HEK293 (cell line): ENCODE data around the gene NR0B2.

Experiments
- FEZF1 ChIP-seq: fragments of 450-650 bp; formaldehyde crosslinking; IDR thresholded peaks from 2 replicates; pipeline ENCODE4 v1.5.1; 2016; ENCODE audit warnings: missing biosample characterization, missing genetic modification characterization
- GLIS1 ChIP-seq: fragments of 450-650 bp; formaldehyde crosslinking; IDR thresholded peaks from 2 replicates; pipeline ENCODE4 v1.5.1; 2016; ENCODE audit warnings: missing biosample characterization, missing genetic modification characterization
- GLIS2 ChIP-seq: fragments of 450-650 bp; formaldehyde crosslinking; IDR thresholded peaks from 2 replicates; pipeline ENCODE4 v1.5.1; 2016; ENCODE audit warnings: missing biosample characterization, missing genetic modification characterization
- HOXA7 ChIP-seq: sonication (generic); formaldehyde crosslinking; IDR thresholded peaks from 2 replicates; pipeline ENCODE4 v1.8.1; 2022; ENCODE audit warnings: missing genetic modification reagents, borderline replicate concordance
- KLF16 ChIP-seq: fragments of 450-650 bp; formaldehyde crosslinking; IDR thresholded peaks from 2 replicates; pipeline ENCODE4 v1.5.1; 2017; ENCODE audit warnings: missing biosample characterization, missing genetic modification characterization
- MEIS1 ChIP-seq: sonication (generic); formaldehyde crosslinking; IDR thresholded peaks from 2 replicates; pipeline ENCODE4 v1.8.1; 2022; ENCODE audit warnings: missing genetic modification reagents, mild to moderate bottlenecking, borderline replicate concordance
- SP2 ChIP-seq: fragments of 450-650 bp; formaldehyde crosslinking; IDR thresholded peaks from 2 replicates; pipeline ENCODE4 v1.5.1; 2016; ENCODE audit warnings: missing biosample characterization, missing genetic modification characterization
- TRIM28 ChIP-seq: IDR thresholded peaks from 2 replicates; pipeline ENCODE4 v1.6.1; 2011; ENCODE audit warnings: low read length, control low read depth, borderline replicate concordance
- YY2 ChIP-seq: fragments of 450-650 bp; formaldehyde crosslinking; IDR thresholded peaks from 2 replicates; pipeline ENCODE4 v1.5.1; 2016; ENCODE audit warnings: missing biosample characterization, missing genetic modification characterization
- ZBTB20 ChIP-seq: fragments of 450-650 bp; formaldehyde crosslinking; IDR thresholded peaks from 2 replicates; pipeline ENCODE4 v1.5.1; 2016; ENCODE audit warnings: missing biosample characterization, missing genetic modification characterization
- ZBTB48 ChIP-seq: fragments of 450-650 bp; formaldehyde crosslinking; IDR thresholded peaks from 2 replicates; pipeline ENCODE4 v1.5.1; 2016; ENCODE audit warnings: missing biosample characterization, missing genetic modification characterization
- ZBTB8A ChIP-seq: fragments of 450-650 bp; formaldehyde crosslinking; IDR thresholded peaks from 2 replicates; pipeline ENCODE4 v1.5.1; 2016; ENCODE audit warnings: missing biosample characterization, missing genetic modification characterization
- ZIC2 ChIP-seq: fragments of 450-650 bp; formaldehyde crosslinking; IDR thresholded peaks from 2 replicates; pipeline ENCODE4 v1.5.1; 2016; ENCODE audit warnings: missing biosample characterization, missing genetic modification characterization
- ZNF140 ChIP-seq: fragments of 450-650 bp; formaldehyde crosslinking; IDR thresholded peaks from 2 replicates; pipeline ENCODE4 v1.5.1; 2016; ENCODE audit warnings: missing biosample characterization, missing genetic modification characterization
- ZNF169 ChIP-seq: fragments of 450-650 bp; formaldehyde crosslinking; IDR thresholded peaks from 2 replicates; pipeline ENCODE4 v1.5.1; 2016; ENCODE audit warnings: missing biosample characterization, missing genetic modification characterization
- ZNF202 ChIP-seq: fragments of 450-650 bp; formaldehyde crosslinking; IDR thresholded peaks from 2 replicates; pipeline ENCODE4 v1.5.1; 2016; ENCODE audit warnings: missing biosample characterization, missing genetic modification characterization, borderline replicate concordance
- ZNF366 ChIP-seq: fragments of 450-650 bp; formaldehyde crosslinking; conservative IDR thresholded peaks from 2 replicates; pipeline ENCODE4 v1.5.1; 2016; ENCODE audit warnings: missing biosample characterization, missing genetic modification characterization
- ZNF404 ChIP-seq: fragments of 450-650 bp; formaldehyde crosslinking; IDR thresholded peaks from 2 replicates; pipeline ENCODE4 v1.5.1; 2017; ENCODE audit warnings: missing biosample characterization, missing genetic modification characterization
- ZNF473 ChIP-seq: fragments of 450-650 bp; formaldehyde crosslinking; IDR thresholded peaks from 2 replicates; pipeline ENCODE4 v1.5.1; 2017; ENCODE audit warnings: missing biosample characterization, missing genetic modification characterization
- ZNF514 ChIP-seq: fragments of 450-650 bp; formaldehyde crosslinking; IDR thresholded peaks from 2 replicates; pipeline ENCODE4 v1.5.1; 2016; ENCODE audit warnings: missing biosample characterization, missing genetic modification characterization
- ZNF548 ChIP-seq: fragments of 450-650 bp; formaldehyde crosslinking; IDR thresholded peaks from 2 replicates; pipeline ENCODE4 v1.5.1; 2016; ENCODE audit warnings: missing biosample characterization, missing genetic modification characterization
- ZNF549 ChIP-seq: fragments of 450-650 bp; IDR thresholded peaks from 2 replicates; pipeline ENCODE4 v1.5.1; 2018; ENCODE audit warnings: missing biosample characterization, missing genetic modification characterization, mild to moderate bottlenecking, inconsistent platforms, moderate library complexity
- ZNF629 ChIP-seq: fragments of 450-650 bp; formaldehyde crosslinking; IDR thresholded peaks from 2 replicates; pipeline ENCODE4 v1.5.1; 2017; ENCODE audit warnings: missing biosample characterization, missing genetic modification characterization
- ZNF670 ChIP-seq: fragments of 450-650 bp; formaldehyde crosslinking; IDR thresholded peaks from 2 replicates; pipeline ENCODE4 v1.5.1; 2016; ENCODE audit warnings: missing biosample characterization, missing genetic modification characterization, low read depth
- ZNF677 ChIP-seq: fragments of 450-650 bp; IDR thresholded peaks from 2 replicates; pipeline ENCODE4 v1.5.0; 2018; ENCODE audit warnings: missing biosample characterization, mild to moderate bottlenecking, missing genetic modification characterization, moderate library complexity
- ZNF76 ChIP-seq: fragments of 450-650 bp; formaldehyde crosslinking; IDR thresholded peaks from 2 replicates; pipeline ENCODE4; 2016; ENCODE audit warnings: low read depth, missing biosample characterization, missing genetic modification characterization, borderline replicate concordance
- ZNF792 ChIP-seq: fragments of 450-650 bp; formaldehyde crosslinking; IDR thresholded peaks from 2 replicates; pipeline ENCODE4 v1.5.1; 2016; ENCODE audit warnings: missing biosample characterization, missing genetic modification characterization
- TF ChIP-seq, protein P1 (sequence below): fragments of 450-650 bp; formaldehyde crosslinking; IDR thresholded peaks from 2 replicates; pipeline ENCODE4 v1.5.1; 2016; ENCODE audit warnings: missing biosample characterization, missing genetic modification characterization, borderline replicate concordance
- TF ChIP-seq, protein P2 (sequence below): fragments of 450-650 bp; formaldehyde crosslinking; IDR thresholded peaks from 2 replicates; pipeline ENCODE4 v1.5.1; 2016; ENCODE audit warnings: missing biosample characterization, missing genetic modification characterization
- TF ChIP-seq, protein P3 (sequence below): fragments of 450-650 bp; formaldehyde crosslinking; IDR thresholded peaks from 2 replicates; pipeline ENCODE4 v1.5.1; 2016; ENCODE audit warnings: missing biosample characterization, missing genetic modification characterization
- TF ChIP-seq, protein P4 (sequence below): fragments of 450-650 bp; formaldehyde crosslinking; IDR thresholded peaks from 2 replicates; pipeline ENCODE4 v1.5.1; 2016; ENCODE audit warnings: missing biosample characterization, missing genetic modification characterization

Gene NR0B2

DNA sequence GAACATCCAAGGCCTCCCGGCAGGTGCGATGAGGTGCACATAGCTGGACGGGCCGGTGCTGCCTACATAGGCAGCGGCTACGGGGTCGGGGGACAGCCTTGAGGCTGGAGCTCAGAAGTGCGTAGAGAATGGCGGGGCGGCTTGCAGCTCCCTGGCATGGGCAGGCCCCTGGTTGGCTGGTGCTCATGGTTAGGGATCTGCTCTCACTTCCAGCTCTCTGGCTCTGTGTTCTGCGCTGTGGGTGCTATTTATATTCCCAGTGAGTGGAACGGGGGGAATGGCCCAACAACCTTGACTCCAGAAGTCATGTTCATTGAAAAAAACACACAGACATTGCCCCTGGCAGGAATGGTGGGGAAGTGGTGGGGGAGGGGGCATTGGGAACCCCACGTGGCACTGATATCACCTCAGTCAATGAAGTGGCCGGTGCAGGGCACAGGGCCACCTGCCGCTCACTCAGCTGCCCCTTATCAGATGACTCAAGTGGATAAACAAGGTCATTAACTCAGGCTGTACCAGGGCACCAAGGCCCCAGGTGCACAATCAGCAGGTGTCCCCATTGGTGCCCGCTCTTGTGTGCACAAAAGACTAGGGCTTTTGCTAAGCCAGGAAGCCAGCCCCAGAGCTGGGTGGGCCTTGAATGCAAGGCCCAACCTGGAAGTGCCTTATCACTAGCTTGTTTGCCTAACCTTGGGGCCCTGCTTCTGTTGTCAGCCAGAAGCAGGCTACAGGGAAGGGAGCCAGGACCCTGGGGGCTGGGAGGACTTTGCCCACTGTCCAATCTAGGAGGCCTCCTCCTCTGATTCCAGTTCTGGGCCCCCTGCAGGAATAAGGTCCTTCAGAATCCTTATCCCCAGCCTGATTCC is at the start of gene NR0B2 (continued):
- TF ChIP-seq, protein P1, sequence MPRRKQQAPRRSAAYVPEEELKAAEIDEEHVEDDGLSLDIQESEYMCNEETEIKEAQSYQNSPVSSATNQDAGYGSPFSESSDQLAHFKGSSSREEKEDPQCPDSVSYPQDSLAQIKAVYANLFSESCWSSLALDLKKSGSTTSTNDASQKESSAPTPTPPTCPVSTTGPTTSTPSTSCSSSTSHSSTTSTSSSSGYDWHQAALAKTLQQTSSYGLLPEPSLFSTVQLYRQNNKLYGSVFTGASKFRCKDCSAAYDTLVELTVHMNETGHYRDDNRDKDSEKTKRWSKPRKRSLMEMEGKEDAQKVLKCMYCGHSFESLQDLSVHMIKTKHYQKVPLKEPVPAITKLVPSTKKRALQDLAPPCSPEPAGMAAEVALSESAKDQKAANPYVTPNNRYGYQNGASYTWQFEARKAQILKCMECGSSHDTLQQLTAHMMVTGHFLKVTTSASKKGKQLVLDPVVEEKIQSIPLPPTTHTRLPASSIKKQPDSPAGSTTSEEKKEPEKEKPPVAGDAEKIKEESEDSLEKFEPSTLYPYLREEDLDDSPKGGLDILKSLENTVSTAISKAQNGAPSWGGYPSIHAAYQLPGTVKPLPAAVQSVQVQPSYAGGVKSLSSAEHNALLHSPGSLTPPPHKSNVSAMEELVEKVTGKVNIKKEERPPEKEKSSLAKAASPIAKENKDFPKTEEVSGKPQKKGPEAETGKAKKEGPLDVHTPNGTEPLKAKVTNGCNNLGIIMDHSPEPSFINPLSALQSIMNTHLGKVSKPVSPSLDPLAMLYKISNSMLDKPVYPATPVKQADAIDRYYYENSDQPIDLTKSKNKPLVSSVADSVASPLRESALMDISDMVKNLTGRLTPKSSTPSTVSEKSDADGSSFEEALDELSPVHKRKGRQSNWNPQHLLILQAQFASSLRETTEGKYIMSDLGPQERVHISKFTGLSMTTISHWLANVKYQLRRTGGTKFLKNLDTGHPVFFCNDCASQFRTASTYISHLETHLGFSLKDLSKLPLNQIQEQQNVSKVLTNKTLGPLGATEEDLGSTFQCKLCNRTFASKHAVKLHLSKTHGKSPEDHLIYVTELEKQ, result no peak
- peak; percentile 97 for TF ChIP-seq ZIC2 (tag by site-specific recombination)
- TF ChIP-seq YY2 (tag by site-specific recombination), result no peak
- no peak for TF ChIP-seq MEIS1 (CRISPR knock-in tag)
- TF ChIP-seq GLIS1, result 0 out of 2 replicates have a peak, but pooled peaks have one; percentile 18
- no peak for TF ChIP-seq ZNF169 (tag by site-specific recombination)
- TF ChIP-seq GLIS2 (tag by site-specific recombination), result peak; percentile 51
- TF ChIP-seq, protein P2, sequence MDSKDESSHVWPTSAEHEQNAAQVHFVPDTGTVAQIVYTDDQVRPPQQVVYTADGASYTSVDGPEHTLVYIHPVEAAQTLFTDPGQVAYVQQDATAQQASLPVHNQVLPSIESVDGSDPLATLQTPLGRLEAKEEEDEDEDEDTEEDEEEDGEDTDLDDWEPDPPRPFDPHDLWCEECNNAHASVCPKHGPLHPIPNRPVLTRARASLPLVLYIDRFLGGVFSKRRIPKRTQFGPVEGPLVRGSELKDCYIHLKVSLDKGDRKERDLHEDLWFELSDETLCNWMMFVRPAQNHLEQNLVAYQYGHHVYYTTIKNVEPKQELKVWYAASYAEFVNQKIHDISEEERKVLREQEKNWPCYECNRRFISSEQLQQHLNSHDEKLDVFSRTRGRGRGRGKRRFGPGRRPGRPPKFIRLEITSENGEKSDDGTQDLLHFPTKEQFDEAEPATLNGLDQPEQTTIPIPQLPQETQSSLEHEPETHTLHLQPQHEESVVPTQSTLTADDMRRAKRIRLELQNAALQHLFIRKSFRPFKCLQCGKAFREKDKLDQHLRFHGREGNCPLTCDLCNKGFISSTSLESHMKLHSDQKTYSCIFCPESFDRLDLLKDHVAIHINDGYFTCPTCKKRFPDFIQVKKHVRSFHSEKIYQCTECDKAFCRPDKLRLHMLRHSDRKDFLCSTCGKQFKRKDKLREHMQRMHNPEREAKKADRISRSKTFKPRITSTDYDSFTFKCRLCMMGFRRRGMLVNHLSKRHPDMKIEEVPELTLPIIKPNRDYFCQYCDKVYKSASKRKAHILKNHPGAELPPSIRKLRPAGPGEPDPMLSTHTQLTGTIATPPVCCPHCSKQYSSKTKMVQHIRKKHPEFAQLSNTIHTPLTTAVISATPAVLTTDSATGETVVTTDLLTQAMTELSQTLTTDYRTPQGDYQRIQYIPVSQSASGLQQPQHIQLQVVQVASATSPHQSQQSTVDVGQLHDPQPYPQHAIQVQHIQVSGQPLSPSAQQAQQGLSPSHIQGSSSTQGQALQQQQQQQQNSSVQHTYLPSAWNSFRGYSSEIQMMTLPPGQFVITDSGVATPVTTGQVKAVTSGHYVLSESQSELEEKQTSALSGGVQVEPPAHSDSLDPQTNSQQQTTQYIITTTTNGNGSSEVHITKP (tag by site-specific recombination), result peak; percentile 28; the same call in 1 of the 2 replicates
- TF ChIP-seq ZNF670 (tag by site-specific recombination), result no peak
- no peak for TF ChIP-seq ZNF140 (tag by site-specific recombination)
- no peak for TF ChIP-seq ZNF629 (tag by site-specific recombination)
- no peak for TF ChIP-seq ZNF792
- TF ChIP-seq, protein P3, sequence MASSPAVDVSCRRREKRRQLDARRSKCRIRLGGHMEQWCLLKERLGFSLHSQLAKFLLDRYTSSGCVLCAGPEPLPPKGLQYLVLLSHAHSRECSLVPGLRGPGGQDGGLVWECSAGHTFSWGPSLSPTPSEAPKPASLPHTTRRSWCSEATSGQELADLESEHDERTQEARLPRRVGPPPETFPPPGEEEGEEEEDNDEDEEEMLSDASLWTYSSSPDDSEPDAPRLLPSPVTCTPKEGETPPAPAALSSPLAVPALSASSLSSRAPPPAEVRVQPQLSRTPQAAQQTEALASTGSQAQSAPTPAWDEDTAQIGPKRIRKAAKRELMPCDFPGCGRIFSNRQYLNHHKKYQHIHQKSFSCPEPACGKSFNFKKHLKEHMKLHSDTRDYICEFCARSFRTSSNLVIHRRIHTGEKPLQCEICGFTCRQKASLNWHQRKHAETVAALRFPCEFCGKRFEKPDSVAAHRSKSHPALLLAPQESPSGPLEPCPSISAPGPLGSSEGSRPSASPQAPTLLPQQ (tag by site-specific recombination), result peak; percentile 18; the same call in 1 of the 2 replicates
- no peak for TF ChIP-seq ZNF549 (tag by site-specific recombination)
- TF ChIP-seq ZBTB20 (tag by site-specific recombination), result peak; percentile 77
- TF ChIP-seq ZNF202 (tag by site-specific recombination), result no peak
- no peak for TF ChIP-seq TRIM28
- TF ChIP-seq ZBTB8A, result peak; percentile 57
- no peak for TF ChIP-seq ZNF404 (tag by site-specific recombination)
- TF ChIP-seq HOXA7, result no peak
- no peak for TF ChIP-seq ZNF473
- TF ChIP-seq SP2 (tag by site-specific recombination), result peak; percentile 30; the same call in 1 of the 2 replicates
- TF ChIP-seq KLF16, result no peak
- TF ChIP-seq ZNF677, result no peak
- TF ChIP-seq, protein P4, sequence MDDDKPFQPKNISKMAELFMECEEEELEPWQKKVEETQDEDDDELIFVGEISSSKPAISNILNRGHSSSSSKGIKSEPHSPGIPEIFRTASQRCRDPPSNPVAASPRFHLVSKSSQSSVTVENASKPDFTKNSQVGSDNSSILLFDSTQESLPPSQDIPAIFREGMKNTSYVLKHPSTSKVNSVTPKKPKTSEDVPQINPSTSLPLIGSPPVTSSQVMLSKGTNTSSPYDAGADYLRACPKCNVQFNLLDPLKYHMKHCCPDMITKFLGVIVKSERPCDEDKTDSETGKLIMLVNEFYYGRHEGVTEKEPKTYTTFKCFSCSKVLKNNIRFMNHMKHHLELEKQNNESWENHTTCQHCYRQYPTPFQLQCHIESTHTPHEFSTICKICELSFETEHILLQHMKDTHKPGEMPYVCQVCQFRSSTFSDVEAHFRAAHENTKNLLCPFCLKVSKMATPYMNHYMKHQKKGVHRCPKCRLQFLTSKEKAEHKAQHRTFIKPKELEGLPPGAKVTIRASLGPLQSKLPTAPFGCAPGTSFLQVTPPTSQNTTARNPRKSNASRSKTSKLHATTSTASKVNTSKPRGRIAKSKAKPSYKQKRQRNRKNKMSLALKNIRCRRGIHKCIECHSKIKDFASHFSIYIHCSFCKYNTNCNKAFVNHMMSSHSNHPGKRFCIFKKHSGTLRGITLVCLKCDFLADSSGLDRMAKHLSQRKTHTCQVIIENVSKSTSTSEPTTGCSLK (tag by site-specific recombination), result no peak
- TF ChIP-seq ZNF366 (tag by site-specific recombination), result no peak
- TF ChIP-seq ZNF76 (tag by site-specific recombination), result no peak
- no peak for TF ChIP-seq ZNF548
- TF ChIP-seq FEZF1 (tag by site-specific recombination), result peak; percentile 56
- TF ChIP-seq ZBTB48, result peak; percentile 72
- TF ChIP-seq ZNF514, result no peak
